Left lung (tissue), 10 donors: ENCODE measurements around the gene OBSCN. TPM values are rescaled to one million over a fixed set of nuclear protein-coding genes. Genes with fewer than 3 reads are reported as not detected.

Source experiments
- ATAC-seq: fragments of 200-7000 bp; cut with Tn5 transposase; one replicate; pipeline ENCODE4 v1.9.1; 2020; ENCODE audit warnings: moderate library complexity
- DNase-seq, 4 donors: peaks; one replicate each; pipeline ENCODE4 v3.0.0-alpha.2; 2013 to 2020
- H3K27ac ChIP-seq, 2 donors: fragments of 200-600 bp; sonication (generic) in 1 of 2; one replicate each; pipeline versions ENCODE4 v1.5.0 to v1.8.0; 2020 to 2021
- H3K27me3 ChIP-seq, 2 donors: fragments of 200-600 bp; sonication (generic) in 1 of 2; one replicate each; pipeline versions ENCODE4 v1.5.0 to v1.8.0; 2020 to 2021
- H3K36me3 ChIP-seq, 2 donors: fragments of 200-600 bp; sonication (generic) in 1 of 2; one replicate each; pipeline versions ENCODE4 v1.5.0 to v1.8.0; 2020 to 2021
- H3K4me1 ChIP-seq, 2 donors: fragments of 200-600 bp; one replicate each; pipeline ENCODE4 v1.8.0; 2021
- H3K4me3 ChIP-seq, 2 donors: fragments of 200-600 bp; sonication (generic) in 1 of 2; one replicate each; pipeline versions ENCODE4 v1.5.0 to v1.8.0; 2020 to 2021; ENCODE audit warnings: mild to moderate bottlenecking in 1 of 2
- H3K9me3 ChIP-seq, 2 donors: fragments of 200-600 bp; sonication (generic) in 1 of 2; one replicate each; pipeline versions ENCODE4 v1.5.0 to v1.8.0; 2020 to 2021
- intact Hi-C, 2 donors: fragments of 100-400 bp; cut with DNase I; formaldehyde crosslinking; loops; one replicate each; pipeline versions ENCODE4 v1.11.2 to v1.14.2; 2022
- polyA plus RNA-seq, 6 donors: library from polyadenylated mRNA; unstranded; fragments of 120-200 nt; gene quantifications; one replicate each; pipeline ENCODE4 v1.2.1, GENCODE V29; 2013; ENCODE audit not compliant: insufficient read length in 6 of 6
- total RNA-seq, 2 donors: library from RNA; stranded (reverse); fragmentation: NEBNext Ultra II Directional; extraction: Animal tissue kit (Norgen Biotek cat#: 25700); gene quantifications; one replicate each; pipeline ENCODE4 v1.2.1, GENCODE V29; 2021
- TF ChIP-seq, protein P1 (sequence below), 2 donors: fragments of 200-600 bp; sonication (generic) in 1 of 2; IDR thresholded peaks; one replicate each; pipeline versions ENCODE4 v1.5.0 to v1.8.0; 2021; ENCODE audit warnings: antibody characterized with exemption in 2 of 2
- donor health status: DM: no; HTN: yes; CAD: no.
- donor health status: DM: no; HTN: no; CAD: no.

OBSCN gene
- total and polyA plus RNA-seq, 8 donors, result 20.3 to 69.5 (median 47.5) TPM

- intact Hi-C loops, result no loop called here
- peaks cover 13 to 56% of the 10 kb centered on the region in 2 donors for H3K27me3 ChIP-seq
- peaks cover 0 to 9% of the 10 kb centered on the region in 2 donors for H3K36me3 ChIP-seq
- ATAC-seq (no peak), DNase-seq (peak in 1 of 4 donors; percentile 27)
- H3K9me3 ChIP-seq, result no peaks in the 10 kb centered on the region
- TF ChIP-seq, protein P1, sequence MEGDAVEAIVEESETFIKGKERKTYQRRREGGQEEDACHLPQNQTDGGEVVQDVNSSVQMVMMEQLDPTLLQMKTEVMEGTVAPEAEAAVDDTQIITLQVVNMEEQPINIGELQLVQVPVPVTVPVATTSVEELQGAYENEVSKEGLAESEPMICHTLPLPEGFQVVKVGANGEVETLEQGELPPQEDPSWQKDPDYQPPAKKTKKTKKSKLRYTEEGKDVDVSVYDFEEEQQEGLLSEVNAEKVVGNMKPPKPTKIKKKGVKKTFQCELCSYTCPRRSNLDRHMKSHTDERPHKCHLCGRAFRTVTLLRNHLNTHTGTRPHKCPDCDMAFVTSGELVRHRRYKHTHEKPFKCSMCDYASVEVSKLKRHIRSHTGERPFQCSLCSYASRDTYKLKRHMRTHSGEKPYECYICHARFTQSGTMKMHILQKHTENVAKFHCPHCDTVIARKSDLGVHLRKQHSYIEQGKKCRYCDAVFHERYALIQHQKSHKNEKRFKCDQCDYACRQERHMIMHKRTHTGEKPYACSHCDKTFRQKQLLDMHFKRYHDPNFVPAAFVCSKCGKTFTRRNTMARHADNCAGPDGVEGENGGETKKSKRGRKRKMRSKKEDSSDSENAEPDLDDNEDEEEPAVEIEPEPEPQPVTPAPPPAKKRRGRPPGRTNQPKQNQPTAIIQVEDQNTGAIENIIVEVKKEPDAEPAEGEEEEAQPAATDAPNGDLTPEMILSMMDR (IDR thresholded peaks at IDR 0.05), result no peak
- no peak overlapping the region for H3K27ac ChIP-seq
- no peak overlapping the region for H3K4me3 ChIP-seq
- H3K4me1 ChIP-seq, result peaks cover 7 to 18% of the 10 kb centered on the region in 2 donors
Measured at GRCh38 chr1:228415221-228415620, 207.4 kb downstream of the OBSCN start.

DNA sequence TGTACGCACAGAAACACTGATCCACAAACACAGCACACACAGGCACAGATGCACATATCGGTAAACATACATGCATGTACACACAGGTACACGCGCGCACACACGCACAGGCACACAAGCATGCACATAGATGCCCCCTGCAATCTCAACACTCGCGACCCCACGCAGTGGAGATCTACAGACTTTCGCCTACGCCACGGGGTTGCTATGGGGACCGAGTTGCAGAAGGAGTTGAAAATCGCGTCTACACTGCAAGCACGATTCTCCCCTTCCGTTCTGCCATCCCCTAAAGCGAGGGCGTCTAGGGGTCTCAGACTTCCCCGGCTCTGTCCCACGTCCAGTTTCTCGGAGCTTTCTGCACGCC is 208.0 kb downstream of the OBSCN start:
- peaks cover 7 to 18% of the 10 kb centered on the region in 2 donors for H3K4me1 ChIP-seq
- TF ChIP-seq, protein P1 (IDR thresholded peaks at IDR 0.05), result no peak
- peaks cover 13 to 56% of the 10 kb centered on the region in 2 donors for H3K27me3 ChIP-seq
- H3K36me3 ChIP-seq, result peaks cover 0 to 3% of the 10 kb centered on the region in 2 donors
- intact Hi-C loops, result no loop called here
- no peak overlapping the region for H3K27ac ChIP-seq
- ATAC-seq (peak; percentile 10), DNase-seq (peak in 1 of 4 donors; percentile 31)
- H3K4me3 ChIP-seq, result peak overlapping the region; percentile 28 to 33
- no peaks in the 10 kb centered on the region for H3K9me3 ChIP-seq

GRCh38 chr1:228416217-228416933 is 208.5 kb downstream of the OBSCN start, which contains the start of gene TRIM17:
TRIM17 (minus strand) TSS chr1:228416861; CDS start chr1:228415072, 1,789 bp downstream.
- H3K27me3 ChIP-seq, result peaks cover 13 to 56% of the 10 kb centered on the region in 2 donors
- no peaks in the 10 kb centered on the region for H3K36me3 ChIP-seq
- H3K4me1 ChIP-seq, result peaks cover 7 to 18% of the 10 kb centered on the region in 2 donors
- DNase-seq (peak in 2 of 4 donors; percentile 33 to 43), ATAC-seq (peak; percentile 79)
- H3K4me3 ChIP-seq, result peak within 1 kb of the TSS; percentile 28 to 33
- no peaks in the 10 kb centered on the region for H3K9me3 ChIP-seq
- TF ChIP-seq, protein P1 (IDR thresholded peaks at IDR 0.05), result peak; percentile 6 to 33
- H3K27ac ChIP-seq, result no peak within 1 kb of the TSS
- intact Hi-C loops, result no loop called here

DNA sequence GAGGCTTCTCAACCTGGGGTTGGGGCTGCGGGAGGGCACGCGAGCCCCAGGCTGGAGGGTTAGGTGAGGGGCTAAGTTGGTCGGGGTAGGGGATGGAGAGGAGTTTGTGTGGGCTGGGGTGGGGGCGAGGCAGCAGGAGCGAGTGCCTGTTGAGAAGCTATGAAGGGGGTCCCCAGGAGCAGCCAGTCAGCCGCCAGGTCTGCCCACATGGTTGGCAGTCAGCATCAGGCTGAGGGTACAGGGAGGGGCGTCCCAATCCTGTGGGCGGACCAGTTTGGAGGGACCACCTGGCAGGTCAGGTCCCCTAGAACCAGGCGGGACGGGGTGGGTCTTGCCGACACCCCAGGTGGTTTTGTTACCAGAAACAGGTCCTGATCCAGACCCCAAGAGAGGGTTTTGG is 209.2 kb downstream of the OBSCN start:
- Histone ChIP-seq H3K27me3 (peaks cover 13 to 56% of the 10 kb centered on the region in 2 donors), H3K9me3 (no peaks in the 10 kb centered on the region), H3K36me3 (no peaks in the 10 kb centered on the region), H3K4me1 (peaks cover 7 to 18% of the 10 kb centered on the region in 2 donors), H3K4me3 (no peak overlapping the region), H3K27ac (no peak overlapping the region)
- intact Hi-C loops, result no loop called here
- ATAC-seq (no peak), DNase-seq (peak in 1 of 4 donors; percentile 30)
- TF ChIP-seq, protein P1 (IDR thresholded peaks at IDR 0.05), result no peak

GRCh38 chr1:228417483-228418203 is 209.8 kb downstream of the OBSCN start:
- intact Hi-C loops, result no loop called here
- ATAC-seq (no peak), DNase-seq (peak in 1 of 4 donors; percentile 14)
- Histone ChIP-seq H3K27ac (no peak overlapping the region), H3K4me3 (no peak overlapping the region), H3K4me1 (peaks cover 7 to 18% of the 10 kb centered on the region in 2 donors), H3K9me3 (no peaks in the 10 kb centered on the region), H3K27me3 (peaks cover 13 to 56% of the 10 kb centered on the region in 2 donors), H3K36me3 (no peaks in the 10 kb centered on the region)
- TF ChIP-seq, protein P1 (IDR thresholded peaks at IDR 0.05), result no peak
